Mucosa of descending colon (tissue), 3 donors: ENCODE results near the gene FGR. TPM values are rescaled to one million over a fixed set of nuclear protein-coding genes. Genes with fewer than 3 reads are reported as not detected.

ENCODE experiments used
- ATAC-seq: fragments of 200-7000 bp; cut with Tn5 transposase; one replicate; pipeline ENCODE4 v1.9.1; 2020; ENCODE audit warnings: mild to moderate bottlenecking, moderate library complexity
- DNase-seq, 3 donors: peaks; one replicate each; pipeline ENCODE4 v3.0.0-alpha.2; 2020
- H3K36me3 ChIP-seq: fragments of 200-600 bp; one replicate; pipeline ENCODE4 v1.8.0; 2021; ENCODE audit warnings: low read depth, mild to moderate bottlenecking
- H3K4me1 ChIP-seq: fragments of 200-600 bp; one replicate; pipeline ENCODE4 v1.8.0; 2021; ENCODE audit warnings: low read depth, mild to moderate bottlenecking
- H3K4me3 ChIP-seq: fragments of 200-600 bp; one replicate; pipeline ENCODE4 v1.8.0; 2021; ENCODE audit warnings: mild to moderate bottlenecking
- H3K9me3 ChIP-seq: fragments of 200-600 bp; one replicate; pipeline ENCODE4 v1.8.0; 2021; ENCODE audit warnings: mild to moderate bottlenecking
- intact Hi-C, 2 donors: fragments of 100-400 bp; cut with DNase I in 1 of 2; cut with micrococcal nuclease in 1 of 2; formaldehyde crosslinking; loops; one replicate each; pipeline versions ENCODE4 v1.11.0 to v1.11.1; 2022; cut with DNase I, micrococcal nuclease
- total RNA-seq, 3 donors: library from RNA; stranded (reverse); fragmentation: NEBNext Ultra II Directional in 2 of 3; extraction: Animal tissue kit (Norgen Biotek cat#: 25700) in 2 of 3; gene quantifications; one replicate each; pipeline versions ENCODE4 v1.2.1 to v1.2.4, GENCODE V29; 2021 to 2023
- TF ChIP-seq, protein P1 (sequence below): fragments of 200-600 bp; IDR thresholded peaks from one replicate; pipeline ENCODE4 v1.8.0; 2022; ENCODE audit warnings: antibody characterized with exemption, mild to moderate bottlenecking
- donor health status: DM: no; HTN: no; CAD: no; lungs with moderate emphysema.
- donor health status: DM: no; HTN: no; CAD: no.
- donor health status: DM: no; HTN: yes; CAD: no.

FGR gene
- total RNA-seq, 3 donors from 2014 or later: 2.3 to 5.7 (median 5.3) TPM

DNA sequence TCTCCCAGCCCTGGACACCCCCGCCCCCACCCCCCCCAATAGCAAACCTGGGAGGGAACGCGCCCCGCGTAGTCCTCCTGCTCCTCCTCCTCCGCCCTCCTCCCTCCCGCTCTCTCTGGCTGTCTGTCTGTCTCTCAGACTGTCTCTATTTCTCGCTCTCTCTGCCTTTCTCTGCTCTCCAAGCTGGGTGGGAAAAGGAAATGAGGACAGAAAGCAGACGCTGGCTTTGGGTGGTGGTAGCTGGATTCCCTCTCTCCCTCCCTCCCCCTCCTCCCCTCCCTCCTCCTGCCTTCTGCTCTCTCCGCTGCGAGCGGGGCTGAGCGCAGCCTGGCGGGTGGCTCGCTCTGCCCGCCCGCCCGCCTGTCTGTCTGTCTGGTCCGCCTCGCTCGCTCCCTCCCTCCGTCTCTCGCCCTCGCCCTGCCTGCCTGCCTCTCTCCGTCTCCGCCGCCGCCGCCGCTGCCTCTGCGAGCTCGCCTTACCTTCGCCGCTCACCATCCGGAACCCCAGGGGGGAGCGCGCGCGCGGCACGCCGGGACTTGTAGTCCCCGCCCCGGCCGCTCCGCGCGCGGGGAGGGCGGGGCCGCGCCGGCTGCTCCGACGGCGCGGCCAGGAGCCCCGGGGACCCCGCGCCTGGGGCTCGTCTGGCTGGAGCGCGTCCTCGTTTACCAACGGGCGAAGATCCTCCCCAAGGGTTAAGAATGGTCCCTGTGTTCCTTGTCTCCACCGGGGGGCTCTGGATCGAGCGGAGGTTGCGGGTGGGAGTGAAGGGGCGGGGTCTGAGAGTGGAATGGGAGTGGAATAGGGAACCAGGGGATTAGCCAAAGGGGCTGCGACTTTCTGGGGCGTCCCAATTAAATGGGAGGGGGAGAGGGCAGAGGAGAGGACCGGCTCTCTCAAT lies 31.1 kb downstream of the FGR start, which contains the start of gene AHDC1:
Gene AHDC1, minus strand, starts transcription at position 464 of the 898 bp plus-strand sequence. CDS start 52,029 bp downstream, outside the sequence.
- TF ChIP-seq, protein P1, sequence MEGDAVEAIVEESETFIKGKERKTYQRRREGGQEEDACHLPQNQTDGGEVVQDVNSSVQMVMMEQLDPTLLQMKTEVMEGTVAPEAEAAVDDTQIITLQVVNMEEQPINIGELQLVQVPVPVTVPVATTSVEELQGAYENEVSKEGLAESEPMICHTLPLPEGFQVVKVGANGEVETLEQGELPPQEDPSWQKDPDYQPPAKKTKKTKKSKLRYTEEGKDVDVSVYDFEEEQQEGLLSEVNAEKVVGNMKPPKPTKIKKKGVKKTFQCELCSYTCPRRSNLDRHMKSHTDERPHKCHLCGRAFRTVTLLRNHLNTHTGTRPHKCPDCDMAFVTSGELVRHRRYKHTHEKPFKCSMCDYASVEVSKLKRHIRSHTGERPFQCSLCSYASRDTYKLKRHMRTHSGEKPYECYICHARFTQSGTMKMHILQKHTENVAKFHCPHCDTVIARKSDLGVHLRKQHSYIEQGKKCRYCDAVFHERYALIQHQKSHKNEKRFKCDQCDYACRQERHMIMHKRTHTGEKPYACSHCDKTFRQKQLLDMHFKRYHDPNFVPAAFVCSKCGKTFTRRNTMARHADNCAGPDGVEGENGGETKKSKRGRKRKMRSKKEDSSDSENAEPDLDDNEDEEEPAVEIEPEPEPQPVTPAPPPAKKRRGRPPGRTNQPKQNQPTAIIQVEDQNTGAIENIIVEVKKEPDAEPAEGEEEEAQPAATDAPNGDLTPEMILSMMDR: no peak
- DNase-seq (peak; percentile 93 to 95 (median 94)), ATAC-seq (peak; percentile 85)
- Histone ChIP-seq H3K36me3 (no peaks in the 10 kb centered on the region), H3K4me3 (peak within 1 kb of the TSS; percentile 50), H3K9me3 (no peaks in the 10 kb centered on the region), H3K4me1 (peaks cover 21% of the 10 kb centered on the region)
- intact Hi-C loops: loop anchor here (5.0 to 10.0 kb wide), 3 partner anchors 47 to 202 kb away; no protein-coding TSS in a partner anchor

DNA sequence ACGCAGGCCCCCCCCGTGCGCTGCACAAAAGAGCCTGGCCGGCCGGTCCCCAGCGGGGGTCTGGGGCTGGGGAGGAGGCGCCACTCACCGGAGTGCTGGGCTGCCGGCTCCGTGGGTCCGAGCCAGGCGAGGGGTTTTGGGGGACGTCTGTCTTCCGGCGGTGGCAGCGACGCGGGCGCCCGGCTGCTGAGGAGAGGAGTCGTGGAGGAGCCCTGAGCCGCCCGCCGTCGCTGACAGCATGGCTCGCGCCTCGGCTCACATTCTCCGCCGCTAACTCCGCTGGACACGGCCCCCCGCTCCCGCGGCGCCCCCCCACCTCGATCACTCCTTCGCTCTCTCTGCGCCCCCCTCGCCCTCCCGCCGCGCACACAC lies 31.7 kb downstream of the FGR start:
- ATAC-seq (peak; percentile 26), DNase-seq (peak in 2 of 3 donors; percentile 70 to 74)
- H3K36me3 ChIP-seq: no peaks in the 10 kb centered on the region
- no peaks in the 10 kb centered on the region for H3K9me3 ChIP-seq
- H3K4me1 ChIP-seq: peaks cover 21% of the 10 kb centered on the region
- peak overlapping the region; percentile 50 for H3K4me3 ChIP-seq
- intact Hi-C loops: loop anchor here (5.0 to 10.0 kb wide), 3 partner anchors 46 to 201 kb away; no protein-coding TSS in a partner anchor
- TF ChIP-seq, protein P1: no peak

DNA sequence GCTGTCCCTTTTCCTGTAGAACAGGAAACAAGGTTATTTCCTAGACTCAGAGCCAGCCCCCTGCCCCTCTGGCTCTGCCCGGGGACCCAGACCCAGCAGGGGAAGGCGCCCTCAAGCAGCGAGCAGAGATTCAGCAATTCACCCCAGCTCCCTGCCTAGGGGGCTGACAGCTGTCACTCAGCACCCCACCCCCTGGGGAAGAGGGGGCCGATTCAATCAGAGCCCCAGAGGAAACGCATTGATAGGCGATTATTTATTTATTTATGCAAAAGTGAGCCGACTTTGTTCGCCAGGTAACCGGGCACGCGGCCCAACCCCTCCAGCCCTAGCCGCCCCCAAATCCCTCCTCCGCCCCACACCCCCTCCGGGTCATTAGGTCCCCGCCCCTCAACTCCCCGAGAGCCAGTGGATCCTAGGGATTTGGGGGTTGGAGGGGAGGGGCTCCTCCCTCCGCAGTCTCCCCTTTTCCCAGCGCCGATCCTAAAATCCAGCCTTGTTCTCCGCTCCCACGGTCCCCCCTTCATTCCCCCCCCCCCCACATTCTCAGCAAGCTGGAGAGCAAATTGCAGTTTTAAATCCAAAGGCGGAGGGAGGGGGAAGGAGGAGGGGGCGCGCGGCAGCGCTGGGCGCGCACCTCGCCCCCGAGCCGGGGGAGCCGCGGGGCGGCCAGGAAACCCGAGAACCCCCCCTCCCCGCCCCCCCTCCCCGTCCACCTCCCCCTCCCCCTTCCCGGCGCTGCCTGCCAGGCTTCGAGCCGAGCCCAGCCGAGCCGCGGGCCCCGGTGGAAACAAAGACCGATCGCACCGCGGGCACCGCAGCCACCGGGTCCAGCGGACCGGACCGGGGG lies 32.3 kb downstream of the FGR start:
- no peaks in the 10 kb centered on the region for H3K36me3 ChIP-seq
- intact Hi-C loops: loop anchor here (5.0 to 10.0 kb wide), 3 partner anchors 45 to 200 kb away; no protein-coding TSS in a partner anchor
- ATAC-seq (peak; percentile 56), DNase-seq (peak; percentile 68 to 79 (median 75))
- TF ChIP-seq, protein P1: no peak
- H3K4me1 ChIP-seq: peaks cover 24% of the 10 kb centered on the region
- H3K4me3 ChIP-seq: peak overlapping the region; percentile 50
- H3K9me3 ChIP-seq: no peaks in the 10 kb centered on the region

DNA sequence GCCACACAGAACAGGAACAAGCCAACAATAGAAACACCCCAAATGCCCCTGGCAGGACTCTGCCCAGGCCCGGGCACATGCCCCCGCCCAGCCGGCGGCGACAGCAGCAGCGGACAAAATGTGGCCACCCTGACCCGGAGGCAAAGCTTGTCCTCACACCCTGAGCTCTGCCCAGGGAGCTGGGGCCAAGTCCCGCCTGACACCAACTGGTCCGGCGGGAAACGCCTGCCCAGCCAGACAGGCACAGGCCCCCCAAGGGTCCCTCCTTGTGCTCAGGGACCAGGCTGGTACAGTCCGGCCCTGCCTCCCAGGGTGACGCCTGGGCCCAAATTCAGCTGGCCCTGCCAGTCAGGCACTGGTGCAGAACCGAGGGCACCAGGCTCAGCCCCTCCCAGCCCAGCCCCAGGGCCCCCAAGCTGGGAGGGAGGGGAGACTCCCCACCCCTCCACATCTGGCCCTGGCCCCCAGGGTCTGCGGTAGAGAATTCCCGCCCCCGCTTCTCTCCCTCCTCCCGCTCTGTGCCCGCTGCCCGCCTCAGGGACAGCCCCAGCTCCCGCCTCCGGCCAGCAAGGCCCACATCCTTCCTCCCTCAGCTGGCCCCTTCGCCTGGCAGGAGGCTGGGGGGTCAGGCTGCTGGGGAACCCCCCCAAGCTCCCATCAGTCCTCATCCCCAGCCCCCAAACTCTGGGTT lies 33.1 kb downstream of the FGR start:
- Histone ChIP-seq H3K4me1 (peaks cover 24% of the 10 kb centered on the region), H3K9me3 (no peaks in the 10 kb centered on the region), H3K4me3 (no peak overlapping the region), H3K36me3 (no peaks in the 10 kb centered on the region)
- TF ChIP-seq, protein P1: no peak
- DNase-seq (peak; percentile 30 to 77 (median 62)), ATAC-seq (peak; percentile 19)
- intact Hi-C loops: loop anchor here (5.0 to 10.0 kb wide), 3 partner anchors 45 to 200 kb away; no protein-coding TSS in a partner anchor

DNA sequence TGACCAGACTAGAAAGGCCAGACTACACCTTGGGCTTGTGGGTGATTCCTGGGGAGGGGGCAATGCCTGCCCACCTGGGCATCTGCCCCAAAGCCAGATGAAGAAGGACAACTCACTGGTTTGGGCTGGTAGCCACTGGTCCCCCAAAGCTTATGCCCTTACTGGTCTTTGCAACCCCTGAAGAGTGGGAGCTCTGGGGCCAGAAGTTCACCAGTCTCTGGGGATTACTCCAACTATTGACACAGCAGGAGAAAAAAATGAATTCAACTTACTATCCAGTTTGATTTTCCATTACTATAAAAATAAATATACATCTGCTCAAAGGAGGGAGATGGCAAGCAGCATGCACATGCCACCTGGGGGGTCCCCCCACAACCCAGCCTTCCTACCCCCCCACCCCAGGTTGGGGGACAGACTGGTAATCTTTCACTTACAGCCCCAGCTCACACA lies 33.6 kb downstream of the FGR start:
- Histone ChIP-seq H3K9me3 (no peaks in the 10 kb centered on the region), H3K36me3 (no peaks in the 10 kb centered on the region), H3K4me3 (no peak overlapping the region), H3K4me1 (peaks cover 24% of the 10 kb centered on the region)
- TF ChIP-seq, protein P1: no peak
- ATAC-seq: no peak
- intact Hi-C loops: loop anchor here (5.0 to 10.0 kb wide), 3 partner anchors 44 to 199 kb away; no protein-coding TSS in a partner anchor
- no peak for DNase-seq
